ENCODE measurements around the gene PMEPA1. TPM values are rescaled to one million over a fixed set of nuclear protein-coding genes. Genes with fewer than 3 reads are reported as not detected.

PMEPA1 gene
- total RNA-seq, 1 experiment from 2014 or later, result 163 TPM

DNA sequence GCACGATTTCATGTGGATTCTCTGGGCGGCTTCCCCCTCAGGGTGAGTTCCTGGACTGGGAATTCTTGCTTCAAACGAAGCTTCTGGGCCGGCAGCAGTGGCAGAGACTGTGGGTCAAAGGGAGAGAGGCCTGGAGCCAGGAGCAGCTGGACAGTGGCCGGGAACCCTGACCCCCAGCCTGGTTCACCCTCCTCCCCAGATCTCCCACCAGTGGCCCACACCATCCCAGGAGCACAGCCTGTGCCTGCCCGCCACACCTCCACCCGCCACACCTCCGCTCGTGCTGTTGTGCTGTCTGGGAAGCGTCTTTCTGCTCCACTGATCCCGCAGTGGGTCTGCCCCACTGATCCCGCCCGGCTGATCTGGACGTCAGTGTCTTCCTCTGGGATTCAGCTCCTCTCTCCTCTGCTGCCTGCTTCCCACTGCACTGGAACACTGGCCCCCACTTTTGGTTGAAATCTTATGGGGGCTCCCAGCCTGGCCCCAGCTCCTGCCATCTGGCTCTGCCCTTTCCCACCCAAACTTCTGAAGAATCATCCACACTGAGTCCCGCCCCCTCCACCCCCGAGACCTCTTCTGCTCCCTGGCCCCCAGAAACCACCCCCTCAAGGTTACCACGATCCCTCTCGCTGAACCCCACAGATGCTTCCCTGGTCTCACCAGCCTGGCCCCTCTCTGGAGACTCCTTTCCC is 99.4 kb downstream of the PMEPA1 start:
- BruUV-seq (replicated peaks), result no TSS peak

DNA sequence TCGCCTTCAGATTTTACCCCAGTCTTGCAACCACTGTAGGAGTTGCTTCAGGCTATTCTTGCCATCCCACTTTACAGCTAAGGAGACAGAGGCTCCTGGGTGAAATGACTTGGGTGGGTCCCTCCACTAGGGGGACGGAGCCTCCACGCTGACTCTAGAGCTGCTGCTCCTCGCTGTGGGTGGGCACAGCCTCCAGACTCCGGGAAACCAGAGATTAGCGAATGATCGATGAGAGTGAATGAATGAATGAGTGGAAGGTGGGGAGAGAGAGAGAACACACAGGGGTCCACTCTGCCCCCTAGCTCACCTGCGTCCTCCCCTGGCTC is 100.0 kb downstream of the PMEPA1 start:
- H3K27me3 ChIP-seq (ENCODE audit: insufficient read depth, low read depth), result no peaks in the 10 kb centered on the region
- H3K9me3 ChIP-seq (ENCODE audit: insufficient read depth, low read depth), result no peaks in the 10 kb centered on the region
- no peaks in the 10 kb centered on the region for H4K20me1 ChIP-seq (ENCODE audit: insufficient read depth)
- no peaks in the 10 kb centered on the region for H3K4me1 ChIP-seq (replicated peaks; ENCODE audit: insufficient read depth)
- H2AFZ ChIP-seq, result no peak overlapping the region
- POLR2A ChIA-PET (ENCODE audit: unreplicated experiment), result no interaction called here
- H3K4me2 ChIP-seq, result no peak overlapping the region
- no peak for DNase-seq
- CTCF ChIA-PET, result no interaction called here
- H3K79me2 ChIP-seq (ENCODE audit: low read depth), result no peaks in the 10 kb centered on the region
- H3K27ac ChIP-seq, result no peak overlapping the region
- no peak overlapping the region for H3K4me3 ChIP-seq
- no TSS peak for BruUV-seq (replicated peaks)
- TF ChIP-seq, protein P1, sequence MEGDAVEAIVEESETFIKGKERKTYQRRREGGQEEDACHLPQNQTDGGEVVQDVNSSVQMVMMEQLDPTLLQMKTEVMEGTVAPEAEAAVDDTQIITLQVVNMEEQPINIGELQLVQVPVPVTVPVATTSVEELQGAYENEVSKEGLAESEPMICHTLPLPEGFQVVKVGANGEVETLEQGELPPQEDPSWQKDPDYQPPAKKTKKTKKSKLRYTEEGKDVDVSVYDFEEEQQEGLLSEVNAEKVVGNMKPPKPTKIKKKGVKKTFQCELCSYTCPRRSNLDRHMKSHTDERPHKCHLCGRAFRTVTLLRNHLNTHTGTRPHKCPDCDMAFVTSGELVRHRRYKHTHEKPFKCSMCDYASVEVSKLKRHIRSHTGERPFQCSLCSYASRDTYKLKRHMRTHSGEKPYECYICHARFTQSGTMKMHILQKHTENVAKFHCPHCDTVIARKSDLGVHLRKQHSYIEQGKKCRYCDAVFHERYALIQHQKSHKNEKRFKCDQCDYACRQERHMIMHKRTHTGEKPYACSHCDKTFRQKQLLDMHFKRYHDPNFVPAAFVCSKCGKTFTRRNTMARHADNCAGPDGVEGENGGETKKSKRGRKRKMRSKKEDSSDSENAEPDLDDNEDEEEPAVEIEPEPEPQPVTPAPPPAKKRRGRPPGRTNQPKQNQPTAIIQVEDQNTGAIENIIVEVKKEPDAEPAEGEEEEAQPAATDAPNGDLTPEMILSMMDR (conservative IDR thresholded peaks at IDR 0.05), result no peak
- TF ChIP-seq EZH2 (IDR thresholded peaks at IDR 0.05; ENCODE audit: low read depth), result no peak
- no peaks in the 10 kb centered on the region for H3K9me2 ChIP-seq (ENCODE audit: insufficient read depth)
- intact Hi-C loops (cut with micrococcal nuclease; ENCODE audit: unreplicated experiment), result loop anchor here (10.0 kb wide), 1 partner anchor 405 kb away; no protein-coding TSS in a partner anchor
- H3K36me3 ChIP-seq (ENCODE audit: low read depth), result no peaks in the 10 kb centered on the region
- H3F3A ChIP-seq (ENCODE audit: insufficient read depth, low read depth), result no peaks in the 10 kb centered on the region

More for the DNA sequence above, 99.4 kb downstream of the PMEPA1 start:
- Histone ChIP-seq H3K27ac (no peak overlapping the region), H3K79me2 (ENCODE audit: low read depth) (no peaks in the 10 kb centered on the region), H3K4me1 (replicated peaks; ENCODE audit: insufficient read depth) (no peaks in the 10 kb centered on the region), H3K36me3 (ENCODE audit: low read depth) (no peaks in the 10 kb centered on the region), H3K9me3 (ENCODE audit: insufficient read depth, low read depth) (no peaks in the 10 kb centered on the region), H3K9me2 (ENCODE audit: insufficient read depth) (no peaks in the 10 kb centered on the region), H2AFZ (no peak overlapping the region), H3K27me3 (ENCODE audit: insufficient read depth, low read depth) (no peaks in the 10 kb centered on the region), H4K20me1 (ENCODE audit: insufficient read depth) (no peaks in the 10 kb centered on the region), H3K4me3 (no peak overlapping the region), H3F3A (ENCODE audit: insufficient read depth, low read depth) (no peaks in the 10 kb centered on the region), H3K4me2 (no peak overlapping the region)
- POLR2A ChIA-PET (ENCODE audit: unreplicated experiment), result no interaction called here
- CTCF ChIA-PET, result no interaction called here
- DNase-seq, result no peak
- TF ChIP-seq, protein P1 (conservative IDR thresholded peaks at IDR 0.05), result no peak
- no peak for TF ChIP-seq EZH2 (IDR thresholded peaks at IDR 0.05; ENCODE audit: low read depth)
- intact Hi-C loops (cut with micrococcal nuclease; ENCODE audit: unreplicated experiment), result loop anchor here (10.0 kb wide), 1 partner anchor 404 kb away; no protein-coding TSS in a partner anchor

DNA sequence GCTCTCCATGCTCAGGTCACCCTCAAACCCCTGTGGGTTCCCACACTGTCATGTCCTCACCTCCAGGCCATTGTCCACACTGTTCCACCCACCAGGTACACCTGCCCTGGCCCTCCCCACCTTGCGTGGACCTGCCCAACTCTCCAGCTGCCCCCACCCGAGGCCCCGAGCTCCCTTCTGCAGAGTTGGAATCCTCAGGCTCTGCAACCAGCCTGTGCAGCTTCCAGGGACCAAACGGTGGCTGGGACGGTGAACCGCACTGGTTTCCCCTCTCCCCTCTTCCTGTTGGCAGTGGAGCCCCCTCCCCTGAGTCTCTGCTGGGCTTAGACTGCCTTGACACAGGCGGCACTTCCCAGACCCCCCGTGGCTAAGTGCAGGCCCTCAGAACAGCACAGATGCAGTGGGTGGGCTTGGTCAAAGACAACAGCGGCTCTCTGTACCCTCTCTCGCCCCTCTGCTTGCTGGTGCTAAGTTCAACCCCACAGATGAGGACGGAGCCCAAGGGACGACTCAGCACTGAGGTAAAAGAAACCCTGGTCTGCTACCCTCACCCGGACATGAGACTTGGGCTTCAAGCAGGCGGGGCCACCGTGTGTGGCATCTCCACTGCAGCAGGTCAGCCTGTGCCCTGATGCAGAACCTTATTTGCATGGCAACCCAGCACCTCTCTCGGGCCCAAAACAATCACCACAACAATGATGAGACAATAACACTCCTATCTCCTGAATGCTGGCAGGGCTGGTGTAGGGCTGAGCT is 100.6 kb downstream of the PMEPA1 start:
- Histone ChIP-seq H3K79me2 (ENCODE audit: low read depth) (no peaks in the 10 kb centered on the region), H2AFZ (no peak overlapping the region), H4K20me1 (ENCODE audit: insufficient read depth) (no peaks in the 10 kb centered on the region), H3F3A (ENCODE audit: insufficient read depth, low read depth) (no peaks in the 10 kb centered on the region), H3K9me2 (ENCODE audit: insufficient read depth) (no peaks in the 10 kb centered on the region), H3K27ac (no peak overlapping the region), H3K27me3 (ENCODE audit: insufficient read depth, low read depth) (no peaks in the 10 kb centered on the region), H3K36me3 (ENCODE audit: low read depth) (no peaks in the 10 kb centered on the region), H3K4me2 (no peak overlapping the region), H3K9me3 (ENCODE audit: insufficient read depth, low read depth) (no peaks in the 10 kb centered on the region), H3K4me1 (replicated peaks; ENCODE audit: insufficient read depth) (no peaks in the 10 kb centered on the region), H3K4me3 (no peak overlapping the region)
- POLR2A ChIA-PET (ENCODE audit: unreplicated experiment), result no interaction called here
- no TSS peak for BruUV-seq (replicated peaks)
- no peak for DNase-seq
- no peak for TF ChIP-seq EZH2 (IDR thresholded peaks at IDR 0.05; ENCODE audit: low read depth)
- TF ChIP-seq, protein P1 (conservative IDR thresholded peaks at IDR 0.05), result no peak
- CTCF ChIA-PET, result no interaction called here
- intact Hi-C loops (cut with micrococcal nuclease; ENCODE audit: unreplicated experiment), result no loop called here
